ENCODE results near the gene ALPL. TPM values are rescaled to one million over a fixed set of nuclear protein-coding genes. Genes with fewer than 3 reads are reported as not detected.

ALPL gene
- total RNA-seq, 2 donors from 2014 or later: 1.6 to 1.7 TPM

- H3K4me1 ChIP-seq: no peaks in the 10 kb centered on the region
- no peaks in the 10 kb centered on the region for H3K36me3 ChIP-seq
- intact Hi-C loops (cut with DNase I): loop anchor here (10.0 kb wide), 2 partner anchors 75 to 365 kb away; partner anchors contain the start of gene ALPL
- no peaks in the 10 kb centered on the region for H3K9me3 ChIP-seq
- no peak overlapping the region for H3K4me3 ChIP-seq
- no peak overlapping the region for H3K27ac ChIP-seq
- H3K27me3 ChIP-seq: no peaks in the 10 kb centered on the region
- no peak for DNase-seq
- no peak for TF ChIP-seq CTCF (IDR thresholded peaks at IDR 0.05)
- no peak overlapping the region for H3K9ac ChIP-seq (ENCODE audit: low read depth in 2 of 2, low read length in 2 of 2)
These were observed 70.6 kb downstream of the ALPL start for GRCh38 chr1:21579791-21580190.

DNA sequence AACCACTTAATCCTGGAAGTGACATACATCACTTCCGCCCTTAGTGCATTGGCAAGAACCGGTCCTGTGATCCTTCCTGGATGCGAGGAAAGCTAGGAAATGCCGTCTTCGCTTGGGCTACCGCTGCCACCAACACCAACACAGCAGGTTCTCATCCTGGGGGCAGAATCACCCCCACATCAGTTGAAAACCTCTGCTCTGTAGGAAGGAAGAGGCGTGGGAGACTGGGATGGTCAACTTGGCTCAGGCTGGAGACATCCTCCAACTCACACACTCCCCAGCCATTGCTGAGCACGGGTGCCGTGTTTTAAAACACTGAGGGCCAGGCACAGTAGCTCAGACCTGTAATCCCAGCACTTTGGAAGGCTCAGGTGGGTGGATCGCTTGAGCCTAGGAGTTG is 74.9 kb downstream of the ALPL start:
- TF ChIP-seq CTCF (IDR thresholded peaks at IDR 0.05): no peak

GRCh38 chr1:21585037-21585436 is 75.8 kb downstream of the ALPL start:
- Histone ChIP-seq H3K4me3 (no peak overlapping the region), H3K4me1 (no peaks in the 10 kb centered on the region), H3K27ac (no peak overlapping the region), H3K9me3 (no peaks in the 10 kb centered on the region), H3K9ac (ENCODE audit: low read depth in 2 of 2, low read length in 2 of 2) (no peak overlapping the region), H3K36me3 (no peaks in the 10 kb centered on the region), H3K27me3 (no peaks in the 10 kb centered on the region)
- intact Hi-C loops (cut with DNase I): no loop called here
- DNase-seq: no peak
- no peak for TF ChIP-seq CTCF (IDR thresholded peaks at IDR 0.05)

More for the DNA sequence above, 74.9 kb downstream of the ALPL start:
- Histone ChIP-seq H3K27ac (no peak overlapping the region), H3K27me3 (no peaks in the 10 kb centered on the region), H3K9me3 (no peaks in the 10 kb centered on the region), H3K9ac (ENCODE audit: low read depth in 2 of 2, low read length in 2 of 2) (no peak overlapping the region), H3K4me3 (no peak overlapping the region), H3K36me3 (no peaks in the 10 kb centered on the region), H3K4me1 (no peaks in the 10 kb centered on the region)
- intact Hi-C loops (cut with DNase I): no loop called here
- DNase-seq: no peak

- Histone ChIP-seq H3K27ac (no peak overlapping the region), H3K36me3 (no peaks in the 10 kb centered on the region), H3K9me3 (no peaks in the 10 kb centered on the region), H3K27me3 (no peaks in the 10 kb centered on the region), H3K4me1 (no peaks in the 10 kb centered on the region), H3K9ac (ENCODE audit: low read depth in 2 of 2, low read length in 2 of 2) (peak overlapping the region in 1 of 2 donors; percentile 19), H3K4me3 (no peak overlapping the region)
- intact Hi-C loops (cut with DNase I): no loop called here
- no peak for TF ChIP-seq CTCF (IDR thresholded peaks at IDR 0.05)
- no peak for DNase-seq
These were observed 77.0 kb downstream of the ALPL start for GRCh38 chr1:21586222-21586621.

DNA sequence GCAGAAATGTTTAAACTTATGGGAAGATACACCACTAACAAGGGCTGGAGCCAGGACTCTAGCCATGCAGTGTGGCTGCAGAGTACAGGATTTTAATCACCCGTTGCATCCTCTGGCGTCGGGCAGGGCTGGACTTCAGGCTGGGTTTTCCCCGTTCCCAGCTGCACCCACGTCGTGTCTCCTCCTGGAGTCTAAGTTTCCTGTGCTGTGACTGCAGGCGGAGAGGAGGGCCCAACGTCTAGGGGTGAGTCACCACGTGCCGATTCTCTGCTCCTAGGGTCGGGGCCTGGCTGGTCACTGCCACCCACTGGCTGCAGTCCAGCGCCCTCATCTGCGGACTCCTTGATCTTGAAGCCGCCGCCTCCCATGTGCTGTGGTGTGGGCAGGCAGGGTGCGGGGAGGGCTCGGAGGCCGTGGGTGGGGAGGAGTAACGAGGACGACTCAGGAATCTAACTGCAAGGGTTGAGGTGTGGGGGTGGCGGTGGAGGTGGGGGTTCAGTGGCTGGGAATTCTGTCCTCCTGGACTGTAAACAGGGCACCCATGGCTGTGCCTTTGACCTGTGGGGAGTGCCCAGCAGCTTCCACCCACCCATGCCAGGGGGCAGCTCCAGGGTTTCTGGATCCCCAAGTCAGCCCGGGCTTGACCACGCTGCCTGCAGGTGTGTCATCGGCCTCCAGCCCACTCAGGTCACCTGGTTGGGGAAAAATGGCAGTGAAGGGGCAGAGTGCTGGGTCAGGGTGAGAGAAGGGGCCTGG is 77.8 kb downstream of the ALPL start:
- intact Hi-C loops (cut with DNase I): no loop called here
- H3K4me1 ChIP-seq: no peaks in the 10 kb centered on the region
- peak overlapping the region in 1 of 2 donors; percentile 19 for H3K9ac ChIP-seq (ENCODE audit: low read depth in 2 of 2, low read length in 2 of 2)
- no peak overlapping the region for H3K4me3 ChIP-seq
- no peaks in the 10 kb centered on the region for H3K27me3 ChIP-seq
- H3K36me3 ChIP-seq: no peaks in the 10 kb centered on the region
- H3K9me3 ChIP-seq: no peaks in the 10 kb centered on the region
- H3K27ac ChIP-seq: no peak overlapping the region
- no peak for TF ChIP-seq CTCF (IDR thresholded peaks at IDR 0.05)
- DNase-seq: no peak
